Lower lobe of right lung (tissue), 2 donors: ENCODE data around the gene TUBA1C. TPM values are rescaled to one million over a fixed set of nuclear protein-coding genes. Genes with fewer than 3 reads are reported as not detected.

ENCODE experiments used
- ATAC-seq, 2 donors: fragments of 200-7000 bp; cut with Tn5 transposase; one replicate each; pipeline ENCODE4 v1.9.1; 2020 to 2022; ENCODE audit warnings: mild to moderate bottlenecking in 2 of 2, moderate library complexity in 2 of 2
- DNase-seq: peaks from one replicate; pipeline ENCODE4 v3.0.0-alpha.2; 2020
- H3K27ac ChIP-seq: fragments of 200-600 bp; one replicate; pipeline ENCODE4 v1.8.0; 2022
- H3K27me3 ChIP-seq: fragments of 200-600 bp; one replicate; pipeline ENCODE4 v1.8.0; 2022; ENCODE audit warnings: low read depth
- H3K36me3 ChIP-seq: fragments of 200-600 bp; one replicate; pipeline ENCODE4 v1.8.0; 2022; ENCODE audit warnings: mild to moderate bottlenecking
- H3K4me1 ChIP-seq: fragments of 200-600 bp; one replicate; pipeline ENCODE4 v1.8.0; 2022
- H3K4me3 ChIP-seq: fragments of 200-600 bp; one replicate; pipeline ENCODE4 v1.8.0; 2022; ENCODE audit warnings: mild to moderate bottlenecking
- H3K9me3 ChIP-seq: fragments of 200-600 bp; one replicate; pipeline ENCODE4 v1.8.0; 2022
- intact Hi-C: fragments of 100-400 bp; cut with DNase I; formaldehyde crosslinking; loops from one replicate; pipeline ENCODE4 v1.11.0; 2022
- total RNA-seq: library from RNA; stranded (reverse); fragmentation: NEBNext Ultra II Directional; extraction: Animal tissue kit (Norgen Biotek cat#: 25700); gene quantifications from one replicate; pipeline ENCODE4 v1.2.1, GENCODE V29; 2021
- TF ChIP-seq, protein P1 (sequence below): fragments of 200-600 bp; IDR thresholded peaks from one replicate; pipeline ENCODE4 v1.8.0; 2022; ENCODE audit warnings: antibody characterized with exemption, mild to moderate bottlenecking
- donor health status: DM: no; HTN: yes; CAD: no; lungs with severe emphysema.

TUBA1C gene
- total RNA-seq, 1 donor from 2014 or later, result 96.0 TPM

DNA sequence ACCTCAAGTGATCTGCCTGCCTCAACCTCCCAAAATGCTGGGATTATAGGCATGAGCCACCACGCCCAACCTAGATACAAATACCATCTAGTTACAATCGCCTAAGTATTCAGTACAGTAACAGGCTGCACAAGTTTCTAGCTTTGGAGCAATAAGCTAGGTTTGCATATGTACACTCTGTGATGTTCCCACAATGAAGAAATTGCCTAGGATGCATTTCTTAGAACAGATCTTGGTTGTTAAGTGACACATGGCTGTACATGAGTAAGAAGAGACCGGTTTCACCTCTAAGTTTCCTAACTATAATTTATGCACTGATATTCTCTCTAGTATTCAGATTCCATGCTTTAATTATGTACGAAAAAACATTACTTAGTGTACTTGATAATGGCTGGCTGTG, 5.4 kb upstream of the TUBA1C start:
- no peaks in the 10 kb centered on the region for H3K9me3 ChIP-seq
- no peaks in the 10 kb centered on the region for H3K36me3 ChIP-seq
- no peak for ATAC-seq
- H3K4me3 ChIP-seq, result no peak overlapping the region
- H3K4me1 ChIP-seq, result peaks cover 25% of the 10 kb centered on the region
- DNase-seq, result no peak
- TF ChIP-seq, protein P1, sequence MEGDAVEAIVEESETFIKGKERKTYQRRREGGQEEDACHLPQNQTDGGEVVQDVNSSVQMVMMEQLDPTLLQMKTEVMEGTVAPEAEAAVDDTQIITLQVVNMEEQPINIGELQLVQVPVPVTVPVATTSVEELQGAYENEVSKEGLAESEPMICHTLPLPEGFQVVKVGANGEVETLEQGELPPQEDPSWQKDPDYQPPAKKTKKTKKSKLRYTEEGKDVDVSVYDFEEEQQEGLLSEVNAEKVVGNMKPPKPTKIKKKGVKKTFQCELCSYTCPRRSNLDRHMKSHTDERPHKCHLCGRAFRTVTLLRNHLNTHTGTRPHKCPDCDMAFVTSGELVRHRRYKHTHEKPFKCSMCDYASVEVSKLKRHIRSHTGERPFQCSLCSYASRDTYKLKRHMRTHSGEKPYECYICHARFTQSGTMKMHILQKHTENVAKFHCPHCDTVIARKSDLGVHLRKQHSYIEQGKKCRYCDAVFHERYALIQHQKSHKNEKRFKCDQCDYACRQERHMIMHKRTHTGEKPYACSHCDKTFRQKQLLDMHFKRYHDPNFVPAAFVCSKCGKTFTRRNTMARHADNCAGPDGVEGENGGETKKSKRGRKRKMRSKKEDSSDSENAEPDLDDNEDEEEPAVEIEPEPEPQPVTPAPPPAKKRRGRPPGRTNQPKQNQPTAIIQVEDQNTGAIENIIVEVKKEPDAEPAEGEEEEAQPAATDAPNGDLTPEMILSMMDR, result no peak
- no peak overlapping the region for H3K27ac ChIP-seq
- H3K27me3 ChIP-seq, result no peaks in the 10 kb centered on the region
- intact Hi-C loops, result no loop called here

DNA sequence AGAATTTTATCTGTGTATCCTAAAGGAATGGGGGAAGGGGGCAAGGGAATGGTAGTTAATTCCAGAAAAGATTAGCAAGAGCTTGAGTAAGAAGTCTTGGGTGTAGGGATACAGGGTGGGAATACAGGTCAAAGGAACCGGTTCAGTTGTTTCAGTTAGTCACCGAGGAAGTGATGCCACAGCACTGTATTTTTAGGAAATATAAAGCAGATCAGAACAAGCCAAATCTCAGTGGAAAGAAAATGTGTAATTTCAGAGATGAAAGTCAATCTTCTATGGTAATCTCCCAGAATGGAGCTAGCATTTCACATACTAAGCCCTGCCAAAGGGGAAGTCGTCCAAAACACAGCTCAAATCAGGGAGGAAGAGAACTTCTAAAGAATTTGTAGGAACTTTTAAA, 4.7 kb upstream of the TUBA1C start:
- TF ChIP-seq, protein P1, result no peak
- no peaks in the 10 kb centered on the region for H3K9me3 ChIP-seq
- no peaks in the 10 kb centered on the region for H3K27me3 ChIP-seq
- no peak overlapping the region for H3K4me3 ChIP-seq
- no peaks in the 10 kb centered on the region for H3K36me3 ChIP-seq
- no peak for DNase-seq
- no peak overlapping the region for H3K27ac ChIP-seq
- peaks cover 25% of the 10 kb centered on the region for H3K4me1 ChIP-seq
- intact Hi-C loops, result no loop called here
- no peak for ATAC-seq

DNA sequence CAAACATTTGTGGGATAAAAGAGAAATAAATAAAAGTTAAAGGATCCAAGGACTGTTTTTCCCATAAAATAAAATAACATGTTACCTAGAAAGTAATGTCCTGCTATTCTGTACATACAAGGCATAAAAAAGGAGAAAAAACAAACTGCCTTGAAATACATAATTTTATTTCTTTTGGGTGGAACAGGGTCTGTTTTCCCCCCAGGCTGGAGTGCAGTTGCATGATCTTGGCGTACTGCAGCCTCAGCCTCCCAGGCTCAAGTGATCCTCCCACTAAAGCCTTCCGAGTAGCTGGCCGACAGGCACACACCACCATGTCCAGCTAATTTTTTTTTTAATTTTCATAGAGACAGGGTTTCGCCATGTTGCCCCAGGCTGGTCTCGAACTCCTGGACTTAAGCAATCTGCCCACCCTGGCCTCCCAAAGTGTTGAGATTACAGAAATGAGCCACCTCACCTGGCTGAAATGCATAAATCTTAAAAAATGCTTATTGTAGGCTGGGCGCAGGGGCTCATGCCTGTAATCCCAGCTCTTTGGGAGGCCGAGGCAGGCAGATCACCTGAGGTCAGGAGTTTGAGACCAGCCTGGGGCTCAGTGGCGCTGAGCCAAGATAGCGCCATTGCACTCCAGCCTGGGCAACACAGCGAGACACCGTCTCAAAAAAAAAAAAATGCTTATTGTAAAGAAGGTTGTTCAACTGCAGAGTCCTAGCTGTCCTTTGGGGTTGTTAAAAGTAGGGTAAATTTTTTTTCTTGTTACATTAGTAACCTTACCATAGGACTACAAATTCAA, 4.1 kb upstream of the TUBA1C start:
- DNase-seq (no peak), ATAC-seq (no peak)
- Histone ChIP-seq H3K36me3 (no peaks in the 10 kb centered on the region), H3K4me3 (no peak overlapping the region), H3K4me1 (peaks cover 27% of the 10 kb centered on the region), H3K9me3 (no peaks in the 10 kb centered on the region), H3K27ac (no peak overlapping the region), H3K27me3 (no peaks in the 10 kb centered on the region)
- intact Hi-C loops, result no loop called here
- TF ChIP-seq, protein P1, result no peak

DNA sequence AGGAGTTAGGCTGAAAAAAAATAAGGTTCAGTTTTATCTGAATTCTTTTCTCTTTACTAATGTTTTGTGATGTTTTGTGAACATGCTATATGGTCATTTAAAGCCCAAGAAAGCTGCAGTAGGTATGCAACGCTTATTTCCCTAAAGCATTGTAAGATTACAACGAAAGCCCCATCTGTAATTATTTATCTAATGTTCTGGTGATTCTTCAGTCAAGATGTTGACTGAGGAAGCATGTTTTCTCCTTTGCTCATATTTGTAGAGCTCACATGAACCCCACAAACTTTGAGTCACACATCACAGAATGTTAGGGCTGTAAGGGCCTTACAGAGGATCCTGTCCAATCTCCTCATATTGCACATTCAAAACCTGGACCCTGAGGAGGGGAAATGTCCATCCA, 3.2 kb upstream of the TUBA1C start:
- TF ChIP-seq, protein P1, result no peak
- no peaks in the 10 kb centered on the region for H3K36me3 ChIP-seq
- no peak for ATAC-seq

DNA sequence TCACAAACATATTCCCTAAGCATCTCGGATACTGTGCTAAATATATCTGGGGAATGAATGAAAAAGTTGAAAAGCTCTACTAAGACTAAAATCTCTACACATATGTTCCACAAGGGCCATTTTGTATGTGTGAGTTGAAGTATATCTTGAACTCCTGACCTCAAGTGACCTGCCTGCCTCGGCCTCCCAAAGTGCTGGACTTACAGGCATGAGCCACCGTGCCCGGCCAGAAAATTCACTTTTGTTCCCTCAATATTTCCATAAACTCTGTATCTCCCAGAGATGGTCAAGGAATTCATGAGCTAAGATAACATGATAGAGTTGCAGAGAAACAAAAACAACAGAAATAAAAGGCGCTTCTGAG, 1.5 kb upstream of the TUBA1C start:
- DNase-seq, result no peak
- no peak overlapping the region for H3K4me3 ChIP-seq
- intact Hi-C loops, result no loop called here

More for the DNA sequence above, 3.2 kb upstream of the TUBA1C start:
- intact Hi-C loops, result no loop called here
- Histone ChIP-seq H3K4me1 (peaks cover 37% of the 10 kb centered on the region), H3K9me3 (no peaks in the 10 kb centered on the region), H3K27ac (no peak overlapping the region), H3K27me3 (no peaks in the 10 kb centered on the region), H3K4me3 (no peak overlapping the region)
- DNase-seq, result no peak

More for the DNA sequence above, 1.5 kb upstream of the TUBA1C start:
- TF ChIP-seq, protein P1, result no peak
- no peaks in the 10 kb centered on the region for H3K9me3 ChIP-seq
- ATAC-seq, result no peak
- H3K36me3 ChIP-seq, result peaks cover 4% of the 10 kb centered on the region
- H3K4me1 ChIP-seq, result peaks cover 53% of the 10 kb centered on the region
- no peaks in the 10 kb centered on the region for H3K27me3 ChIP-seq
- H3K27ac ChIP-seq, result no peak overlapping the region
